Measurements from ENCODE around the gene GNAS.
A peak's percentile ranks its signal among the peaks of the same experiment; 100 is the strongest.
"Not testable (repeated sequence)": the region's sequence is repeated elsewhere in the genome, so short reads cannot be mapped to it uniquely, and the experiment has no call there.

GNAS gene

DNA sequence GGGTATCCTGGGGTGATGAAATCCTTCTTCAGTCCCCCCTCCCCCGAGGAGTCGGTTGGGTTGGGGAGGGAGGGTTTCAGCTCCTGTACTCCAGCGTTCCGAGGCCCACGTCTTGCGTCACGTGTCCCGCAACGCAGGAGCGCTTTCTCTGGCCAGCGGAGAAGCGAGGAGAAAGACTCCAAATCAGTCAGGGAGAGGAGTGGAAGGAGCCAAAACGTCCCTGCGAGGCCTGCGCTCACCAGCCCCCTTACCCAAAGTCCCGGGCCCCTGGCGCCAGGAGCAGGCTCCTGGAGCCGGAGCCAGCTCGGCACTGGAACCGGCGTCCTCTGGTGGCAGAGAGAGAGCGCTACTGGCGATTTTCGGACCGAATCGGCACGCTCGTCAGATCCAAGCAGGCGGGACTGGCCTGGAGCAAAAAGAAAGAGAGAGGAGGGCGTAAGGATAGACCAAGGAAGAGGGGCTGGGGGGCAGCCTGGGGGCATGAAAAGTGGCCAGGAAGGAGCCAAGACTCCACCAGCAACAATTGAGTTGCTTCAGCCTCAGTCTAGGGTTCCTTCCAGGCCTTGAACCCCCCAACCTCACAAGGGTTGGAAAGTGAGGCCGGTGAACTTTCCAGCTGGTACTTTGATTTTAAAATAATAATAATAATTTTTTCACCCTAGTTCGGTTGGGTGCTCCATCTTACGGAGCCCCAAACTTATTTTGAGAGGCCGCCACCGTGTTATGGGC lies at the start of gene GNAS:
TSS of gene GNAS (plus strand) at position 174 of the 729 bp plus-strand sequence.
- peak; percentile 51 for DNase-seq

GRCh38 chr20:58803533-58803932 lies 49.0 kb upstream of the GNAS start:
- no peak for DNase-seq

DNA sequence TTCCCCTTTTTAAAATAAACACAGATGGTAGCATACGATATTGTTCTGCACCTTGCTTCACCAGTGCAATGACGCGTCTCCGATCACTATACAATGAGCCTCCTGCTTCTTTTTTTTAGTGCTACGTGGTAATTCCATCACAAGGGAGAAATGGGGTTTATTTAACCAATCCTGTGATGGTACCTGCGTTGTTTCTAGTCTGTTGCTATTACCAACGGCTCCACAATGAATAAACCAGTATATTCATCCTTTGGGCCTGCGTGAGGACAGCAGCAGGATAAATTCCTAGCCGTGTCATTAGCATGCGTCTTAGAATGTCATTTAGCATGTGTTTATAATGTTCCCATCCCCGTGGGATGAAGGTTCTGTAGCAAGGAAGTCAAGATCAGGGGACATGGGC lies 44.7 kb upstream of the GNAS start:
- DNase-seq, result no peak

DNA sequence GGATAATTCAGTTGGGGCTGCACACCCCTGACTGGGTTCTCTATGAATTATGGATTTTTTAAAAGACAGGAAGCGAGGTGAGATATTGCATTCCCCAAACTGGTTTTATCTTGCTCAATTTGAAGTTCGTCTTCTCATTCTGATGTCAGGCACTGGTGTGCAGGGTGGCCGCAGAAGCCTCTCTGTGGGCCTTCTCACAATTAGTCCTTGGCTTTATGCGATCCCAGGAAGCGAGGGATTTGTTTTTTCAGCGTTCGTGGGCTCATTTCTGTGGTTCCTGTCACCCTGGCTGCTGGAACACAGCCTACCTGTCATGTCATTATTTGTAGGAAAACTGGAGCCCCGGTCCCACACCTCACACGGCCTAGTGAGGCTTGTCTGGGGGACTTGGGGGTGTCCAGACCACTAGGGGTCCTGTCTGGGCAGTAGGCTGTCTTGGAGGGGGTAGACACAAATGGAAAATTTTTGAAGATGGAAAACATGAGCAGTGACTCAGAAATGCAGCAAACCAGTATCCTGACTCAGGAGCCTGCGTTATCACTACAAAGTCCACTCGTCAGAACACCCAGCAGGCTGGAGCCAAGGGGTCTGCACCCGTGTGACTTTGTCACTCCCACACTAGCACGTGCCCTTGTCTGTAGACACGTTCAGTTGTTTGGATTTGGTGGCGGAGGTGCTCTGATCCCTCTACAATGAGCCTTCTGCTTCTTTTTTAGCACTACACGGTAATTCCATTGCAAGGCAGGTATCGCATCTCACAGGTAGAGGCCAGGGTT lies 44.1 kb upstream of the GNAS start:
- DNase-seq, result peak; percentile 7

GRCh38 chr20:58810116-58810878 lies 42.2 kb upstream of the GNAS start:
- peak; percentile 49 for DNase-seq

GRCh38 chr20:58810879-58811250 lies 41.7 kb upstream of the GNAS start:
- DNase-seq, result no peak

DNA sequence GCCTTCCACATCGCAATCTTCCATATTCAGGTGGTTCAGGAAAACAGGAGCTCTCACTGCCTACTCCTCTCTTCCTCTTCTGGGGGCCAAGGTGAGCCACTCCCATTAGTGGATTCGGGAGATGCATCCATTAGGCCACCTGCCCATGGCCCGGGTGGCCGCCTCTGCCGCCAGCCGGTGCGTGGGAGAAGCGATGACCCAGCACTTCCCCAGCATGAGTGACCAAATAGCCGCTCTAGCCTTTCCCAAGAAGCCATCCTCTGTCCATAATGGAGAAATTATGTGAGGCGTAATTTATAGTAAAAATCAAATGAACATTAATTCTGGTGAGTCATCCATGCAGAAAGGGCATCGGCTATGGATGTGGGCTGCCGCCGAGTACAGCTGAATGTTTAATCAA lies 41.2 kb upstream of the GNAS start:
- DNase-seq, result no peak

- DNase-seq, result no peak
Observed at GRCh38 chr20:58813369-58813768, 39.1 kb upstream of the GNAS start.

DNA sequence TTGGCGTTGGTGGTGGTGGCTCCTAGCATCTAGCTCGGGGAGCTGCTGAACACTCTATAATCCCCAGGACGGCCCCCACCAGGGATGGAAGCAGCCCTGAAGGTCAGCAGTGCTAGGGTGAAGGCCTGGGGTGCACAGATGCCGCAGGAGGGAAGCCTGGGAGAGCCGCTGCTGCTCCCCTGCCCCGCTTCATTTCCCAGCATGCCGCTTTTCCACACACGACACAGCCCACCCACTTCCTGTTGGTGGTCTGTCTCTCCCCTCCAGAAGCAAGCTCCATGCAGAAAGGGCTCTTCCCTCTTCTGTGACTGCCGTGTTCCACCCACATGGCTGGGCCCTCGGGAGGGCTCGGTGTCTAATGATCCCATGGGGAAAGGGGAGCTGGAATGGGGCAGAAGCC lies 37.1 kb upstream of the GNAS start:
- no peak for DNase-seq

DNA sequence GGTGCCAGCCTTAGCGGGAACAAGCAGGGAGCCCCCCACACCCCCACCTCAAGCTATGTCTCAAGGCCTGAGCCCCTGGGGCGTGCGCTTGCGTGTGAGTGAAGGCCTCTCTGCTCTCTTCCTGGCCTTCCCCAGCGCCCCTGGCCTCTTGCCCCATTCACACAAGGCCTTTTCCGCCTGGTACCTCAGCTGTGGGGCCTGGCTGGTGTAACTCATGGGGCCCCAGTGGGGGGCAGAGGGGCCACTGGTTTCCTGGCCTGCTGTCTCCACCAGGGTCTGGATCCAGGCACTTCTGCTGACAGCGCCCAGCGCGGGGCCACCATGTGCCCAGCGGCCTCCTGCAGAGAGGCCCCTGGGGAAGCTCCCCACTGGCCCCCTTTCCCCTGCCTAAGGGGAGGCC lies 36.5 kb upstream of the GNAS start:
- no peak for DNase-seq

DNA sequence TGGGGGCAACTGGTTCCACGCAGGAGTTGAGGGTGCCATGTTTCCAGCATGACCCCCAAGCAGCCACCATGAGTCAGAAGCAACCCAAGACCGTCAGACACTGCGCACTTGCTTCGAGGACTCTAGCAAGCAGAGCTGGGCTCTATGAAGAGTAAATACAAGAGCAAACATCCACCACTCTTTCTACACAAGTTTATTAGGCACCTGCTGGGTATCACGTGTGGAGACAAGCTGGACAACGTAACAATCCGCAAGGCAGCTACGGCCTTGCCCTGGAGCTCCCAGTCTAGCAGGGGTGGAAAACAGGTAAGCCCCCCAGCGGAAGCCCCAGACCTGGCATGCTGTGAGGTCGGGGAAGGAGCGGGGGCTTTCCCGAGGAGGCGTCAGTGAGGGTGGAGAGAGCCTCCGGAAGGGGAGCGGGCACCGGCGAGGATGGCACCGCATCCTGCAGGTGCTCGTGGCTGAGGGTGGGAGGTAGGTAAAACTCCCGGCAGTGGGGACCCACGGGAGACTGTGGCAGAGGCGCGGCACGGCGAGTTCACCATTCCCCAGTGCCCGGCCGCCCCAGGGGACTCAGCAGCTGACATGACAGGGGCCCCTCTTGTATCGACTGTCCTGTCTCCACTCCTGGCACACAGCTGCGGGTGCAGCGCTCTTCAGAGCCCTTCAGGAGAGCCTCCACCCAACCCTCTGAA lies 35.4 kb upstream of the GNAS start:
- DNase-seq, result no peak

DNA sequence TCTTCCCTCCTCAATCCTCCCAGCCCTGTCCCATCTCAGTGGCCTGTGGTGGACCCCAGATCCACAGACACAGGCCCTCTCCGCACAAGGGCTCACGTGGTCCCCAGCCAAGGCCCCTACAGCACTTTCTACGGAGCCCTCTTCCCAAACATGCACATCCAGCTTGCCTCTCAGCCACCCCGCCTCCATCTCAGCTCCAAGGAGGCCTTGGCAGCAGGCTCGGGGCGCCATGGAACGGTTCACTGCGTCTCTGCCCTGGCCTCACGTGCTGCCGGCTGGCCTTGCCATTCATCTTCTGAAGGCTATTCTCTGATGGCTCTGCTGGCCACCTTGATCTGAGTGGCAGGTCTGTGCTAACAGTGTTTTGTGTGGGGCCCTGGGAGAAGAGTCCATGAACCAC lies 34.8 kb upstream of the GNAS start:
- DNase-seq, result no peak

DNA sequence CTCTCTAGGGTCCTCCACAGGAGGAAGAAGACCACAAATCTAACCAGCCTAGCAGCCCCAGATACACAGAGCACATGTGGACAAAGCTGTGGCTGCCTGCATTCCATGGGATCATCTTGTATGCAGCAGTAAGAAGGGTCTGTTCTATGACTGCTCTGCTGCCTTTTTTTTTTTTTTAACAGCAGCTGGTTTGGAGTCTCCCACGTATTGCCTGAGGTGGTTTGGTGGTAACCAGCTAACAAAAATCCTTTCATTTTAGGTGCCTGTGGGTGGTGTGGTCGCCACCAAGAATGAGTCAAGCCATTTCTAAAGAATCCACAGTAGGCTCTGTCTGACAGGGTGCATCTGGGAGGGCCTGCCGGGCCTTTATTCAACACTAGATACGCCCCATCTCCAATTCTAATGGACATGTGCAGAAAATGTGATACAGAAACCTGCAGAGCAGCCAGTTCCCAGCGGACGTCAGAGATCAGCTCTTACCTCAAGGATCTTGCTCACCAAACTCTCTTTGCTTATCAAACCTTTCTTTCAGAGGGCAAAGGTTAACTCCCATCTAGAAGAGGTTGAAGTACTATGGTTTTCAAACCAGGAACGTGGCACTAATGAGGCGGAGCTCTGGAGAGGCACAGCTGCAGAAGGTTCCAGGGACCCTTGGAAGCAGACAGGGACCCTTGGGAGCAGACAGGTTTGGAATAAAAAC lies 33.8 kb upstream of the GNAS start:
- peak; percentile 97 for DNase-seq

GRCh38 chr20:58819921-58820320 lies 32.6 kb upstream of the GNAS start:
- no peak for DNase-seq

- not testable (repeated sequence) for DNase-seq
Observed at GRCh38 chr20:58820515-58820914, 32.0 kb upstream of the GNAS start.

- no peak for DNase-seq
Observed at GRCh38 chr20:58822149-58822548, 30.4 kb upstream of the GNAS start.

DNA sequence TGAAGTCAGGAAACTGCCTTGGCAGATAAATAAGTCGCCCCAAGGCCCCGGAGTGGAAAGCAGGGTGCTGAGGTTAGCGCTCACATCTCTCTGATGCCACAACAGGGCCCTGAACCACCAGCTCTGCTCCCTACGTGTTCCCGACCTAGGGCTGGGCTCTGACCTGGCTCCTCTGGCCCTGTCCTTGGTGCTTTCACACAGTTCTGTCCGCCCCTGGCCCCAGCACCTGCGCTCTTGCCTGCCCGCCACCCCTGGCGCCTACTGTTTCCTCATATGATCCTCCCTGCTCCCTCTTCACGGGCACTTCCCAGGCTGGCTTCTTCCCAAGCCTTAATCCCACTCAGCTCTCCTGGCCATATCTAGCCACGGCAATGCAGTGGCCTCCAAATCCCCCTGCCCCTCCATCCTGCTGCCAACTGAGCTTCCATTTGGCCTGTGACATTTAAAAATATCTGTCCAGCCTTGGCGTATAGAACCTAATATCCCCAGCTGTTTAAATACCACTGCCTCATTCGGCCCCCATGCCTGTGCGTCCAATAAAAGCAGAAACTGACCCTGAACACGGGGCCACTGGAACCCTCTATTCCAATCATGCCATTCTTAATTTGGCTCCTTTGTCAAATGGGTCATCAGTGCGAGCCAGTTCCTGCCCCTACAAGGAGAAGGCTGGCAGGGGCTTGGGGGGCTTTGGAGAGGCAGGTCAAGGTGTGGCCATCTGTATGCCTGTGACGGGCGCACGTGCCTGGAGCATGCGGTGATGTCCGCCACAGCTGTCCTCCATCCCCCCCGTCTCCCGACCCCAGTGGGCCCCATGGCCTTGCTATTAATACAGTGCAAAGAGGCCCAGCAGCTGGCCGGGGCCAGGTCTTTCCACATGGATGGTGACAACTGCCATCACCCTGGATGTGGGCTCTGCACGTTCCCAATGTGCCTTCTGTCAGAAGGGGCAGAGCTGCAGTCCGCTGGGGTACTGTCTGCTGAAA lies 29.5 kb upstream of the GNAS start:
- DNase-seq, result no peak

DNA sequence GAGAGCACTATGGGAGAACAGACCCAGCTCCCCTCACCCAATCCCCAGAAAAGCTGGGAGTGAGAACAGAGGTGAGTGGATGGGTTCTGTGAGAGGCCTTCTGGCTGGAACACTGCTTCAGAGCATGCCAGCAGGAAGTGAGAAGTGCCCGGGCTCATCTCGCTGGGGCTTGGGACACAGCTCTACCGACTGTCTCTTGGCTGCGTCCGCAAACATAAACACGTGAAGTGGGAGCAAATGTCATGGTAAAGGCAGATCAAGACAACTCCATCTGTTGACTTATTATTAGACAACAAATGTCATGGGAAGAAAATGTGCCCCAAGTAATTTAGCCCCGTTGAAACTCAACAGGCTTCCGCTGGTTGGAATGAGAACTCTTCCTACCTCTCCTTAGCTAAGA lies 27.7 kb upstream of the GNAS start:
- DNase-seq, result no peak

DNA sequence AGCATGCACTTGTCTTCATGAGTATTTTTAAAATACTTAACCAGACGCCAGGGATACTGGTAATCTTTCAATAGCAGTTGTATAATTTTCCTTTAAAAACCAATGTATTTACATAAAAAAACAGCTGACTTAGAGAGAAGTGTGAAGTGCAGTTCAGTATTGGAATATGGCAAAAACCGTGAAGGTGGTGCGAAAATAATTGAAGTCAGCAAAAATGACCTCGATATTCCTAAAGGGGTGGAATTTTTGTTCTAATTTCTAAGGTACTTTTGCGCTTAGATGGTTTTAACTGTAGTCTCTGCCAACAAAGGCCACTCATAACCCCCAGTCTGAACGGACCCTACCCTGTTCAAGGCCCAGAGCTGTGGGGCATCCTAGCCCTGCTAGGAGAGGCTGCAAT lies 27.1 kb upstream of the GNAS start:
- no peak for DNase-seq

- no peak for DNase-seq
Observed at GRCh38 chr20:58826271-58826670, 26.2 kb upstream of the GNAS start.

- no peak for DNase-seq
Observed at GRCh38 chr20:58828136-58828535, 24.4 kb upstream of the GNAS start.

Data from fibroblast of upper back skin (primary cell).